ENCODE measurements around the gene MICAL3.

GRCh38 chr22:17742527-17742902 lies 281.8 kb downstream of the MICAL3 start:
- TF ChIP-seq CTCF (IDR thresholded peaks at IDR 0.05) (peak; percentile 56 to 84 (median 75)), POLR2A (IDR thresholded peaks at IDR 0.05) (no peak), EP300 (IDR thresholded peaks at IDR 0.05) (no peak)

Measured in tibial nerve (tissue), 4 donors.